HCT116 (cell line): Measurements from ENCODE around the gene RNF125. TPM values are rescaled to one million over a fixed set of nuclear protein-coding genes. Genes with fewer than 3 reads are reported as not detected.
A peak's percentile ranks its signal among the peaks of the same experiment; 100 is the strongest.
"Not testable (repeated sequence)": the region's sequence is repeated elsewhere in the genome, so short reads cannot be mapped to it uniquely, and the experiment has no call there.

ENCODE experiments used
- ATAC-seq: fragments of 200-7000 bp; cut with Tn5 transposase; 2 replicates; pipeline ENCODE4 v1.9.1; 2020; ENCODE audit warnings: mild to moderate bottlenecking, moderate library complexity
- BruUV-seq: library from RNA; stranded (reverse); fragments of 400-500 nt; replicated peaks from 2 replicates; lab custom pipeline; 2021; lab: Mats Ljungman, UMichigan
- CTCF ChIA-PET: fragments of 300-600 bp; sonication (Branson Sonifier 250); formaldehyde crosslinking; loops from one replicate; lab custom pipeline; 2021; ENCODE audit warnings: antibody characterized with exemption; lab: Charles Lee
- POLR2A ChIA-PET: fragments of 300-600, 350-600 bp; sonication (Branson Sonifier 250); formaldehyde crosslinking; loops from one replicate; lab custom pipeline; 2021; ENCODE audit warnings: antibody characterized with exemption; lab: Charles Lee
- RAD21 ChIA-PET, 2 experiments: fragments of 300-600 bp; sonication (Branson Sonifier 250); formaldehyde crosslinking; loops; one replicate each; lab custom pipeline; 2023; ENCODE audit warnings: low total read pairs in 2 of 2; ENCODE audit not compliant: uncharacterized antibody in 2 of 2, unreplicated experiment in 2 of 2, low non-redundant PET in 1 of 2; lab: Charles Lee
- DNase-seq: peaks from one replicate; pipeline ENCODE4 v3.0.0-alpha.2; 2010; ENCODE audit warnings: low read depth, low spot score
- H2AFZ ChIP-seq: fragments of 200-600 bp; shearing (Covaris generic), sonication (generic); 2 replicates; pipeline ENCODE4 v1.6.1; 2017; ENCODE audit warnings: low read depth, mixed run types, mixed read lengths, antibody characterized with exemption, low read length; ENCODE audit not compliant: poor library complexity, severe bottlenecking
- H3K27ac ChIP-seq: 2 replicates; pipeline ENCODE4 v1.5.1; 2012; ENCODE audit warnings: low read depth, low read length
- H3K27me3 ChIP-seq: fragments of 200-600 bp; sonication (generic); 2 replicates; pipeline ENCODE4 v1.6.1; 2016; ENCODE audit warnings: mixed run types, low read length, mixed read lengths; ENCODE audit not compliant: insufficient read depth
- H3K36me3 ChIP-seq, 2 experiments: fragments of 200-500 bp in 1 of 2; fragments of 200-600 bp in 1 of 2; sonication (Bioruptor generic) in 1 of 2; sonication (generic) in 1 of 2; 2 replicates each; pipeline versions ENCODE4 v1.5.1 to v1.6.1; 2014 to 2016; ENCODE audit warnings: low read length in 2 of 2, inconsistent platforms in 1 of 2, mixed read lengths in 1 of 2, mixed run types in 1 of 2; ENCODE audit not compliant: insufficient read depth in 2 of 2, control insufficient read depth in 1 of 2
- H3K4me1 ChIP-seq, 2 experiments: fragments of 200-600 bp in 1 of 2; sonication (generic) in 1 of 2; 2 replicates each; pipeline versions ENCODE4 v1.5.1 to v1.6.1; 2012 to 2017; ENCODE audit warnings: low read length in 2 of 2, inconsistent platforms in 1 of 2, mild to moderate bottlenecking in 1 of 2, mixed read lengths in 1 of 2, mixed run types in 1 of 2, moderate library complexity in 1 of 2; ENCODE audit not compliant: insufficient read depth in 2 of 2, control insufficient read depth in 1 of 2
- H3K4me2 ChIP-seq: fragments of 200-600 bp; sonication (generic); 2 replicates; pipeline ENCODE4 v1.6.1; 2017; ENCODE audit warnings: mixed run types, low read length, mixed read lengths
- H3K4me3 ChIP-seq, 2 experiments: fragments of 200-600 bp in 1 of 2; sonication (generic) in 1 of 2; replicated peaks in 1 of 2; 2 replicates each; pipeline ENCODE4 v1.5.1; 2011 to 2016; ENCODE audit warnings: low read length in 2 of 2, control low read depth in 1 of 2, low read depth in 1 of 2, mild to moderate bottlenecking in 1 of 2, mixed read lengths in 1 of 2, mixed run types in 1 of 2
- H3K79me2 ChIP-seq: fragments of 200-600 bp; sonication (generic); 2 replicates; pipeline ENCODE4 v1.6.1; 2017; ENCODE audit warnings: mild to moderate bottlenecking, mixed run types, low read length, moderate library complexity, mixed read lengths; ENCODE audit not compliant: insufficient read depth
- H3K9ac ChIP-seq: fragments of 200-600 bp; sonication (generic); 2 replicates; pipeline ENCODE4 v1.6.1; 2016; ENCODE audit warnings: low read length, mixed read lengths
- H3K9me2 ChIP-seq: fragments of 200-600 bp; sonication (generic), shearing (Covaris generic); 2 replicates; pipeline ENCODE4 v1.6.1; 2017; ENCODE audit warnings: mixed run types, mild to moderate bottlenecking, moderate library complexity; ENCODE audit not compliant: insufficient read depth
- H3K9me3 ChIP-seq, 2 experiments: fragments of 200-500 bp in 1 of 2; fragments of 200-600 bp in 1 of 2; sonication (Bioruptor generic) in 1 of 2; sonication (generic) in 1 of 2; 2 replicates each; pipeline ENCODE4 v1.6.1; 2014 to 2017; ENCODE audit warnings: low read length in 2 of 2, mixed read lengths in 2 of 2, inconsistent platforms in 1 of 2, low read depth in 1 of 2, mild to moderate bottlenecking in 1 of 2, mixed run types in 1 of 2, moderate library complexity in 1 of 2; ENCODE audit not compliant: control insufficient read depth in 1 of 2, insufficient read depth in 1 of 2
- H4K20me1 ChIP-seq: fragments of 200-600 bp; sonication (generic), shearing (Covaris generic); 2 replicates; pipeline ENCODE4 v1.6.1; 2017; ENCODE audit warnings: mixed run types, mild to moderate bottlenecking, moderate library complexity; ENCODE audit not compliant: insufficient read depth
- CBX3 ChIP-seq: IDR thresholded peaks from 2 replicates; pipeline ENCODE4 v1.6.1; 2012; ENCODE audit warnings: low read depth
- EGR1 ChIP-seq: IDR thresholded peaks from 2 replicates; pipeline ENCODE4 v1.6.1; 2012; ENCODE audit warnings: low read depth
- ELF1 ChIP-seq: IDR thresholded peaks from 2 replicates; pipeline ENCODE4 v1.6.1; 2012; ENCODE audit warnings: low read depth, borderline replicate concordance
- EZH2 ChIP-seq: fragments of 200-600 bp; sonication (generic); IDR thresholded peaks from 2 replicates; pipeline ENCODE4 v1.6.1; 2017; ENCODE audit warnings: antibody characterized with exemption, mixed run types
- EZH2phosphoT487 ChIP-seq: fragments of 200-600 bp; IDR thresholded peaks from 2 replicates; pipeline ENCODE4 v1.6.1; 2018; ENCODE audit warnings: antibody characterized with exemption, borderline replicate concordance
- FOSL1 ChIP-seq: IDR thresholded peaks from 2 replicates; pipeline ENCODE4 v1.6.1; 2012; ENCODE audit warnings: low read depth
- RAD21 ChIP-seq: IDR thresholded peaks from 2 replicates; pipeline ENCODE4 v1.6.1; 2012; ENCODE audit warnings: low read depth, mild to moderate bottlenecking
- SP1 ChIP-seq: IDR thresholded peaks from 2 replicates; pipeline ENCODE4 v1.6.1; 2012; ENCODE audit warnings: low read depth
- TCF7L2 ChIP-seq: IDR thresholded peaks from 2 replicates; pipeline ENCODE4 v1.7.0; 2011; ENCODE audit warnings: borderline replicate concordance, inconsistent platforms; ENCODE audit not compliant: insufficient read depth, insufficient read length; ENCODE audit errors: extremely low read depth
- YY1 ChIP-seq: IDR thresholded peaks from 2 replicates; pipeline ENCODE4 v1.6.1; 2011; ENCODE audit warnings: low read length, low read depth, moderate library complexity, mild to moderate bottlenecking; ENCODE audit not compliant: insufficient replicate concordance; ENCODE audit errors: extremely low read depth
- ZFX ChIP-seq: fragments of 450-650 bp; IDR thresholded peaks from 2 replicates; pipeline ENCODE4 v1.6.1; 2017
- intact Hi-C: fragments of 100-400 bp; cut with micrococcal nuclease; formaldehyde crosslinking; loops from 2 replicates; pipeline ENCODE4 v1.10.0; 2022
- total RNA-seq: library from RNA; stranded (reverse); gene quantifications from one replicate; pipeline ENCODE4 v1.2.1, GENCODE V29; 2021; ENCODE audit not compliant: unreplicated experiment
- TF ChIP-seq, protein P1 (sequence below): IDR thresholded peaks from 2 replicates; pipeline ENCODE4 v1.6.1; 2012
- TF ChIP-seq, protein P2 (sequence below): IDR thresholded peaks from 2 replicates; pipeline ENCODE4 v1.6.1; 2012
- TF ChIP-seq, protein P3 (sequence below), 3 experiments: fragments of 200-600 bp in 1 of 3; sonication (generic) in 1 of 3; IDR thresholded peaks in 2 of 3; conservative IDR thresholded peaks in 1 of 3; 2 replicates each; pipeline ENCODE4 v1.5.1; 2012 to 2017; ENCODE audit warnings: low read depth in 2 of 3, low read length in 2 of 3, antibody characterized with exemption in 1 of 3, borderline replicate concordance in 1 of 3, control low read depth in 1 of 3, mild to moderate bottlenecking in 1 of 3, mixed read lengths in 1 of 3, mixed run types in 1 of 3, moderate library complexity in 1 of 3; ENCODE audit not compliant: insufficient read depth in 1 of 3
- TF ChIP-seq, protein P4 (sequence below): IDR thresholded peaks from 2 replicates; pipeline ENCODE4 v1.6.1; 2012; ENCODE audit warnings: low read depth

Gene RNF125
- total RNA-seq, 1 experiment from 2014 or later = 7.4 TPM

DNA sequence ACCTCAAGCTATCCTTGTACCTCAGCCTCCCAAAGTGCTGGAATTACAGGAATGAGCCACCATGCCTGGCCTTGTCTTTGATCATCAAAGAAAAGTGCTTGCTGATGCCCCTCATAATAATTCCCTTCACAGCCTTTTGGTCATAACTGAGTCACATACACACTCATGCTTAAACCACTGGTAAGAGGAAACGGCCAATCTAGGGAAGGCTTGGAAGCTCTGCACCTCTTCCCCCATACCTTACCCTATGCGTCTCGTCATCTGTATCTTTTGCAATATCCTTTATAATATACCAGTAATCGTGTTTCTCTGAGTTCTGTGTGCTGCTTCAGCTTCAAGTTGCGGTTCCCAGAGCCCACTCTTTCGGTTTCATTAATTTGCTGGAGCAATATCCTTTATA, 68.3 kb downstream of the RNF125 start:
- Histone ChIP-seq H3K4me2 (peak overlapping the region; percentile 69), H3K9me3 (no peaks in the 10 kb centered on the region), H2AFZ (no peak overlapping the region), H3K4me3 (no peak overlapping the region), H3K4me1 (peaks cover 19 to 59% of the 10 kb centered on the region in 2 experiments), H4K20me1 (no peaks in the 10 kb centered on the region), H3K27me3 (no peaks in the 10 kb centered on the region), H3K27ac (no peak overlapping the region), H3K9me2 (no peaks in the 10 kb centered on the region), H3K79me2 (no peaks in the 10 kb centered on the region), H3K36me3 (no peaks in the 10 kb centered on the region)
- intact Hi-C loops = no loop called here
- BruUV-seq = no TSS peak
- ChIA-PET CTCF (no interaction called here), POLR2A (no interaction called here), RAD21 (no interaction called here)
- DNase-seq (peak; percentile 64), ATAC-seq (peak; percentile 28; the same call in 1 of the 2 replicates)
- TF ChIP-seq FOSL1 (no peak), ELF1 (no peak), EZH2phosphoT487 (no peak), TCF7L2 (no peak), ZFX (no peak), SP1 (no peak), EGR1 (no peak), YY1 (no peak), RAD21 (no peak), EZH2 (no peak), CBX3 (no peak)
- TF ChIP-seq, protein P1, sequence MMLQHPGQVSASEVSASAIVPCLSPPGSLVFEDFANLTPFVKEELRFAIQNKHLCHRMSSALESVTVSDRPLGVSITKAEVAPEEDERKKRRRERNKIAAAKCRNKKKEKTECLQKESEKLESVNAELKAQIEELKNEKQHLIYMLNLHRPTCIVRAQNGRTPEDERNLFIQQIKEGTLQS = no peak
- TF ChIP-seq, protein P2, sequence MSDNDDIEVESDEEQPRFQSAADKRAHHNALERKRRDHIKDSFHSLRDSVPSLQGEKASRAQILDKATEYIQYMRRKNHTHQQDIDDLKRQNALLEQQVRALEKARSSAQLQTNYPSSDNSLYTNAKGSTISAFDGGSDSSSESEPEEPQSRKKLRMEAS = no peak
- TF ChIP-seq, protein P3, sequence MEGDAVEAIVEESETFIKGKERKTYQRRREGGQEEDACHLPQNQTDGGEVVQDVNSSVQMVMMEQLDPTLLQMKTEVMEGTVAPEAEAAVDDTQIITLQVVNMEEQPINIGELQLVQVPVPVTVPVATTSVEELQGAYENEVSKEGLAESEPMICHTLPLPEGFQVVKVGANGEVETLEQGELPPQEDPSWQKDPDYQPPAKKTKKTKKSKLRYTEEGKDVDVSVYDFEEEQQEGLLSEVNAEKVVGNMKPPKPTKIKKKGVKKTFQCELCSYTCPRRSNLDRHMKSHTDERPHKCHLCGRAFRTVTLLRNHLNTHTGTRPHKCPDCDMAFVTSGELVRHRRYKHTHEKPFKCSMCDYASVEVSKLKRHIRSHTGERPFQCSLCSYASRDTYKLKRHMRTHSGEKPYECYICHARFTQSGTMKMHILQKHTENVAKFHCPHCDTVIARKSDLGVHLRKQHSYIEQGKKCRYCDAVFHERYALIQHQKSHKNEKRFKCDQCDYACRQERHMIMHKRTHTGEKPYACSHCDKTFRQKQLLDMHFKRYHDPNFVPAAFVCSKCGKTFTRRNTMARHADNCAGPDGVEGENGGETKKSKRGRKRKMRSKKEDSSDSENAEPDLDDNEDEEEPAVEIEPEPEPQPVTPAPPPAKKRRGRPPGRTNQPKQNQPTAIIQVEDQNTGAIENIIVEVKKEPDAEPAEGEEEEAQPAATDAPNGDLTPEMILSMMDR (IDR thresholded peaks at IDR 0.05 in 2 of 3, conservative IDR thresholded peaks at IDR 0.05 in 1 of 3; ENCODE audit: borderline replicate concordance in 1 of 3, insufficient read depth in 1 of 3, low read depth in 2 of 3, low read length in 2 of 3) = no peak
- TF ChIP-seq, protein P4, sequence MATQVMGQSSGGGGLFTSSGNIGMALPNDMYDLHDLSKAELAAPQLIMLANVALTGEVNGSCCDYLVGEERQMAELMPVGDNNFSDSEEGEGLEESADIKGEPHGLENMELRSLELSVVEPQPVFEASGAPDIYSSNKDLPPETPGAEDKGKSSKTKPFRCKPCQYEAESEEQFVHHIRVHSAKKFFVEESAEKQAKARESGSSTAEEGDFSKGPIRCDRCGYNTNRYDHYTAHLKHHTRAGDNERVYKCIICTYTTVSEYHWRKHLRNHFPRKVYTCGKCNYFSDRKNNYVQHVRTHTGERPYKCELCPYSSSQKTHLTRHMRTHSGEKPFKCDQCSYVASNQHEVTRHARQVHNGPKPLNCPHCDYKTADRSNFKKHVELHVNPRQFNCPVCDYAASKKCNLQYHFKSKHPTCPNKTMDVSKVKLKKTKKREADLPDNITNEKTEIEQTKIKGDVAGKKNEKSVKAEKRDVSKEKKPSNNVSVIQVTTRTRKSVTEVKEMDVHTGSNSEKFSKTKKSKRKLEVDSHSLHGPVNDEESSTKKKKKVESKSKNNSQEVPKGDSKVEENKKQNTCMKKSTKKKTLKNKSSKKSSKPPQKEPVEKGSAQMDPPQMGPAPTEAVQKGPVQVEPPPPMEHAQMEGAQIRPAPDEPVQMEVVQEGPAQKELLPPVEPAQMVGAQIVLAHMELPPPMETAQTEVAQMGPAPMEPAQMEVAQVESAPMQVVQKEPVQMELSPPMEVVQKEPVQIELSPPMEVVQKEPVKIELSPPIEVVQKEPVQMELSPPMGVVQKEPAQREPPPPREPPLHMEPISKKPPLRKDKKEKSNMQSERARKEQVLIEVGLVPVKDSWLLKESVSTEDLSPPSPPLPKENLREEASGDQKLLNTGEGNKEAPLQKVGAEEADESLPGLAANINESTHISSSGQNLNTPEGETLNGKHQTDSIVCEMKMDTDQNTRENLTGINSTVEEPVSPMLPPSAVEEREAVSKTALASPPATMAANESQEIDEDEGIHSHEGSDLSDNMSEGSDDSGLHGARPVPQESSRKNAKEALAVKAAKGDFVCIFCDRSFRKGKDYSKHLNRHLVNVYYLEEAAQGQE = no peak
- TF ChIP-seq, all 23 proteins: peak for 0
- no peak overlapping the region for H3K9ac ChIP-seq

DNA sequence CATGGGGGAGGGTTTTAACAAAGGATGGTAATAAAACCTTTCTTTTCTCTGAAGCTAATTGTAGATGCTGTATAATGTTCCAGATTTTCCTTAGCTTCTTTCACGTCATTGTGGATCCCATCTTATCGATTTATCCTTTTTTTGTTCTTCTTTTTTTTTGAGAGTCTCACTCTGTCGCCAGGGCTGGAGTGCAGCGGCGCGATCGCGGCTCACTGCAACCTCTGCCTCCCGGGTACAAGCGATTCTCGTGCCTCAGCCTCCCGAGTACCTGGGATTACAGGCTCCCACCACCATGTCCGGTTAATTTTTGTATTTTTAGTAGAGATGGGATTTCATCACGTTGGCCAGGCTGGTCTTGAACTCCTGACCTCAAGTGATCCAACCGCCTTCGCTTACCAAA, 72.2 kb downstream of the RNF125 start:
- H4K20me1 ChIP-seq, intact Hi-C loops, H3K9me3 ChIP-seq, H3K27me3 ChIP-seq, BruUV-seq, CTCF ChIA-PET, ATAC-seq, H3K4me3 ChIP-seq, RAD21 ChIA-PET, H2AFZ ChIP-seq, H3K9ac ChIP-seq, H3K9me2 ChIP-seq, DNase-seq: not testable (repeated sequence)
- H3K4me2 ChIP-seq = peak overlapping the region; percentile 89; the same call in 1 of the 2 replicates
- POLR2A ChIA-PET = interaction anchor here (1.6 kb wide), 1 partner anchor 71 kb away, joined by 3 read pairs; no protein-coding TSS in a partner anchor
- H3K27ac ChIP-seq = peak overlapping the region; percentile 100; the same call in 1 of the 2 replicates
- peaks cover 0 to 11% of the 10 kb centered on the region in 2 experiments; a peak in 2 of 4 replicates for H3K36me3 ChIP-seq
- peaks cover 34% of the 10 kb centered on the region for H3K79me2 ChIP-seq
- peaks cover 21 to 56% of the 10 kb centered on the region in 2 experiments for H3K4me1 ChIP-seq
